Measurements from ENCODE around the gene ANKS3.

The ANKS3 gene

DNA sequence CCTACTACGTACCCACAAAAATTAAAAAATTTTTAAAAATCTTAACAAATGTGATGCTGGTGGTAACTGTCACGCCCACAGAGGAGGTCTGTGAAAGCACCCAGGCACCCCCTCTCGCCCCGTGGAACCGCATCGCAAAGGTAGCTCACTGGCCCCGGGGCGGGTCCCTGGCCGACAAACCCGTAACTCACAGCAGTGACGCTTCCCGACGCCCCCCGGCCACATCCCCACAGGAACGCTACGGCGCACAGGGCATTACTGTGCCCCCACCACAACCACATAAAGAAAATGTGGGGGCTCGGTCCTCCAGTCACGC is 366 bp downstream of the ANKS3 start:
- TF ChIP-seq, protein P1, sequence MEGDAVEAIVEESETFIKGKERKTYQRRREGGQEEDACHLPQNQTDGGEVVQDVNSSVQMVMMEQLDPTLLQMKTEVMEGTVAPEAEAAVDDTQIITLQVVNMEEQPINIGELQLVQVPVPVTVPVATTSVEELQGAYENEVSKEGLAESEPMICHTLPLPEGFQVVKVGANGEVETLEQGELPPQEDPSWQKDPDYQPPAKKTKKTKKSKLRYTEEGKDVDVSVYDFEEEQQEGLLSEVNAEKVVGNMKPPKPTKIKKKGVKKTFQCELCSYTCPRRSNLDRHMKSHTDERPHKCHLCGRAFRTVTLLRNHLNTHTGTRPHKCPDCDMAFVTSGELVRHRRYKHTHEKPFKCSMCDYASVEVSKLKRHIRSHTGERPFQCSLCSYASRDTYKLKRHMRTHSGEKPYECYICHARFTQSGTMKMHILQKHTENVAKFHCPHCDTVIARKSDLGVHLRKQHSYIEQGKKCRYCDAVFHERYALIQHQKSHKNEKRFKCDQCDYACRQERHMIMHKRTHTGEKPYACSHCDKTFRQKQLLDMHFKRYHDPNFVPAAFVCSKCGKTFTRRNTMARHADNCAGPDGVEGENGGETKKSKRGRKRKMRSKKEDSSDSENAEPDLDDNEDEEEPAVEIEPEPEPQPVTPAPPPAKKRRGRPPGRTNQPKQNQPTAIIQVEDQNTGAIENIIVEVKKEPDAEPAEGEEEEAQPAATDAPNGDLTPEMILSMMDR (IDR thresholded peaks at IDR 0.05) = no peak
- no peak for TF ChIP-seq ZFX (IDR thresholded peaks at IDR 0.05; ENCODE audit: borderline replicate concordance)
- H3K27ac ChIP-seq = peak overlapping the region; percentile 86

DNA sequence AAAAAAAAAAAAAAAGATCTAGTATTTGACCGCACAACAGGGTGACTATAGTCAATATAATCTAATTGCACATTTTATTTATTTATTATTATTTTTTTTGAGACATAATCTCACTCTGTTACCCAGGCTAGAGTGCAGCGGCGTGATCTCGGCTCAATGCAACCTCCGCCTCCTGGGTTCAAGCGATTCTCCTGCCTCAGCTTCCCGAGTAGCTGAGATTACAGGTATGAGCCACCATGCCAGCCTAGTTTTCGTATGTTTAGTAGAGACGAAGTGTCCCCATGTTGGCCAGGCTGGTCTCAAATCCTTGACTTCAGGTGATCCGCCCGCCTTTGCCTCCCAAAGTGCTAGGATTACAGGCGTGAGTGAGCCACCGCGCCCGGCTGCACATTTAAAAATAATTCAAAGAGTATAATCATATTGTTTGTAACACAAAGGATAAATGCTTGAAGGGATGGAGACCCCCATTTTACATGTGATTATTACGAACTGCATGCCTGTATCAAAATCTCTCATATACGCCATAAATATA is 794 bp downstream of the ANKS3 start:
- TF ChIP-seq ZFX (IDR thresholded peaks at IDR 0.05; ENCODE audit: borderline replicate concordance) = no peak
- TF ChIP-seq, protein P1 (IDR thresholded peaks at IDR 0.05) = no peak
- H3K27ac ChIP-seq = peak overlapping the region; percentile 86

DNA sequence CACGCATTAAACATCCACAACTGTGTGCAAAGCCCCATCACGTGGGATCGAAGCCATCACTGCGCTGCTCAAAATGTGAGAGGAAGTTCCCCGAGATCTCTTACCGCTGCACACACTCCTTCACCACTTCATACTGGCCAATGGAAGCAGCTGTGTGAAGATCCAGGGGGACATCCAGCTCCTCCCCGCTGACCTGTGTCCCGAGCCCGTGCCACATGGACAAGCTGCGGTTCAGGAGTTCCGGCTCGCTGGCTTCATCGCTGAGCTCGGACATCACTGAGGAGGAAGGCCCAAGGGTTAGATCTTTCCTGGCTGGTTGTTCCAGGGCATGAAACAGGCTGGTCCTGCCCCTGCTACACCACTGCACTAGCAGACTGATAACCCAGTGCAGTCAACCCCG is 4.2 kb downstream of the ANKS3 start:
- TF ChIP-seq, protein P1 (IDR thresholded peaks at IDR 0.05) = no peak
- no peak for TF ChIP-seq ZFX (IDR thresholded peaks at IDR 0.05; ENCODE audit: borderline replicate concordance)
- no peak overlapping the region for H3K27ac ChIP-seq

DNA sequence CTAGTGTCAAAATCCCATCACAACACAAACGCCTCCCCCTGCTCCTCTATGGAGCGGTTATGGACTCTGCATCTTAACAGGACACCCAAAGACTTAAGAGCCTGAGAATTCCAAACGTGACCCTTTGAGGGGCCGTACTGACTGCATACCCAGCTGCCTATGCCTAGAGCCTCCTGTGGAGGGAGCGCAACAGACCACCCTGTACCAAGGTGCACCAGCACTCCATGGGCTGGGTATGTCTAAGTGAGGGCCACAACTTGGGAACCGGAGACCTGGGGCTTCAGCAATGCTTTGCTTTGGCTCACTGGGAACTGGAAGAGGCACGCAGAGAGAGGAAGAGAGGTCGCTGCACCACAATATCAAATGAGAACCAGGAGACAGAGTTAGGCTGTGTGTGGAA is 5.4 kb downstream of the ANKS3 start:
- TF ChIP-seq, protein P1 (IDR thresholded peaks at IDR 0.05) = no peak
- no peak for TF ChIP-seq ZFX (IDR thresholded peaks at IDR 0.05; ENCODE audit: borderline replicate concordance)
- H3K27ac ChIP-seq = no peak overlapping the region

DNA sequence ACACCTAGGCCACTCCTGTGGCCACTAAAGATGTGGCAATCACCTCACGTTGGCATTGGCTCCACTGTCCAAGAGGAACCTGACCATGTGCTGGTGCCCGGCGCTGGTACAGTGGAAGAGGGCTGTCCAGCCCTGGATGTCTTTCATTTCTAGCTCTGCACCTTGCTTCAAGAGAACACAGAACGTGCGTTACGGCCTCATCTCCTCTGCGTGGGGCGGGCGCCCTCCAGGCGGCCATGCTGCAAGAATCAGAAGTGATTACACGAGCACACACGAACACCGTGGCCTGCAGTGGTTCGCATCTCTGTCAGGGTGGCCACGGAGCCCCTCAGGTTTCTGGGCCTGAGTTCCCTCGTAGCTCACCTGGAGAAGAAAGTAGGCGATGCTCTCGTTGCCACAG is 7.5 kb downstream of the ANKS3 start:
- TF ChIP-seq, protein P1 (IDR thresholded peaks at IDR 0.05) = no peak
- no peak for TF ChIP-seq ZFX (IDR thresholded peaks at IDR 0.05; ENCODE audit: borderline replicate concordance)
- no peak overlapping the region for H3K27ac ChIP-seq

DNA sequence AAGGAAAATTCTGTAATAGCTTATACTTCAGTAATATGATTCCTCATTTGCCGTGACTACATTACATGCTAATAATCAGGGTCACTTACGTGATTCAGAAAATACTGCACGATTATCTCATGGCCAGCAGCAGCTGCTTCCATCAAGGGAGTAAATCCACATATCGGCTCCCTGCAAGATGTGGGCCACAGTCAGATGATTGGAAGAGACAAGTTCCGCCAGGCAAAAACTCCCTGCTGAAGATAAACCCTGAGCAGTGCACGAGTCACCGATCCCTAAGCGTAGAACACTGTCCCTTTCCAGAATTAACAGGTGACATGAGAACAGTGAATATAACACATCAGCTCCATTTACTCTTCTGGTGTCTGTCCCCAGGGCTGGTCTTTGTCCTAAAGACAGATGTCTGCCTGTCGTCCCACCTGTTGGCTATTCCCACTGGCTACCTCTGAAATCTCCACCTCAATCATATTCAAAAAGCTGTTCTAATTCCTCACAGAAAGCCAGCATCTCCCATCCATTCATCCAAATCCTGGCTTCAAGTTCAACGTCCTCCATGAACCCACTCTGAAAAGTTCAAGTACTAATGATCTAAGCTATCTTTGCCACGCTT is 9.3 kb downstream of the ANKS3 start:
- no peak overlapping the region for H3K27ac ChIP-seq
- TF ChIP-seq ZFX (IDR thresholded peaks at IDR 0.05; ENCODE audit: borderline replicate concordance) = no peak
- TF ChIP-seq, protein P1 (IDR thresholded peaks at IDR 0.05) = no peak

DNA sequence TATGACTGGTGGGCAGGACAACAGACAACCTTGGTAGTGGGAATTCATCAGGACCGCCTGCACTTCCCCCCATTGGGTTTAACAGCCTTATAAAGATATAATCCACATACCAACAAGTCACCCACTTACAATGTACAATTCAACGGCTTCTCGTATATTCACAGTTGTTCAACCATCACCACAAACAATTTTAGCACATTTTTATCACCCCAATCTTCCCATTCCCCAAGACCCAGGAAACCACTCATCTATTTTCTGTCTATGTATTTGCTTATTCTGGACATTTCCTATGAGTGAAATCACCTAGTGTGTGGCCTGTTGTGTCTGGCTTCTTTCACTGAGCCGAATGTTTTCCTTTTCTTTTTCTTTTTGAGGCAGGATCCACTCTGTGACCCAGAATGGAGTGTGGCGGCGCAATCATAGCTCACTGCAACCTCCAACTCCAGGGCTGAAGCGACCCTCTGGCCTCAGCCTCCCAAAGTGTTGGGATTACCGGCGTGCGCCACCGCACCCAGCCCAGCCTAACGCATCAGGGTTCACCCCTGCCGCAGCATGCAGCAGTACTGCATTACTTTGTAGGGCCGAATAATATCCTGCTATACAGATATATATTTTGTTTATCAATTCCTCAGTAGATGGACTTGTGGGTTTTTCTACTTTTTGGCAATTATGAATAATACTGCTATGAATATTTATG is 10.9 kb downstream of the ANKS3 start:
- TF ChIP-seq, protein P1 (IDR thresholded peaks at IDR 0.05) = no peak
- TF ChIP-seq ZFX (IDR thresholded peaks at IDR 0.05; ENCODE audit: borderline replicate concordance) = no peak

More for the DNA sequence above, 10.9 kb downstream of the ANKS3 start:
- no peak overlapping the region for H3K27ac ChIP-seq
